WTC11 (cell line): ENCODE results near the gene TBC1D22B. TPM values are rescaled to one million over a fixed set of nuclear protein-coding genes. Genes with fewer than 3 reads are reported as not detected.

Experiments used
- ATAC-seq: fragments of 200-7000 bp; cut with Tn5 transposase; 2 replicates; pipeline ENCODE4 v1.10.0; 2021; ENCODE audit warnings: mild to moderate bottlenecking, moderate library complexity
- CTCF ChIA-PET: fragments of 300-600 bp; sonication (Branson Sonifier 250); formaldehyde crosslinking; loops from one replicate; lab custom pipeline; 2021; ENCODE audit warnings: antibody characterized with exemption; lab: Charles Lee
- POLR2A ChIA-PET: fragments of 350-600 bp; sonication (Branson Sonifier 250); formaldehyde crosslinking; loops from one replicate; lab custom pipeline; 2021; ENCODE audit warnings: antibody characterized with exemption; lab: Charles Lee
- DNase-seq: peaks from one replicate; pipeline ENCODE4 v3.0.0; 2021; ENCODE audit warnings: low spot score
- H3K27ac Mint-ChIP-seq: 2 replicates; pipeline ENCODE4 v1.8.0; 2021; ENCODE audit warnings: mixed read lengths
- H3K27me3 Mint-ChIP-seq: 2 replicates; pipeline ENCODE4 v1.8.0; 2021; ENCODE audit warnings: low read depth, mild to moderate bottlenecking, moderate library complexity, mixed read lengths
- H3K36me3 Mint-ChIP-seq: 2 replicates; pipeline ENCODE4 v1.8.0; 2021; ENCODE audit warnings: mixed read lengths
- H3K4me1 Mint-ChIP-seq: 2 replicates; pipeline ENCODE4 v1.8.0; 2022; ENCODE audit warnings: mixed read lengths
- H3K4me3 Mint-ChIP-seq: 2 replicates; pipeline ENCODE4 v1.8.0; 2021; ENCODE audit warnings: mild to moderate bottlenecking, moderate library complexity, mixed read lengths
- H3K9me3 Mint-ChIP-seq: 2 replicates; pipeline ENCODE4 v1.8.0; 2021; ENCODE audit warnings: mixed read lengths
- ARID4B ChIP-seq: sonication (generic); formaldehyde crosslinking; IDR thresholded peaks from 2 replicates; pipeline ENCODE4 v1.8.0; 2023; ENCODE audit warnings: missing genetic modification reagents, mild to moderate bottlenecking, borderline replicate concordance
- CREM ChIP-seq: sonication (generic); formaldehyde crosslinking; IDR thresholded peaks from 2 replicates; pipeline ENCODE4 v1.8.1; 2022; ENCODE audit warnings: mild to moderate bottlenecking, missing genetic modification reagents, moderate library complexity
- E2F1 ChIP-seq: sonication (generic); formaldehyde crosslinking; IDR thresholded peaks from 2 replicates; pipeline ENCODE4 v1.8.0; 2022; ENCODE audit warnings: mild to moderate bottlenecking, missing genetic modification reagents
- E2F5 ChIP-seq: sonication (generic); formaldehyde crosslinking; IDR thresholded peaks from 2 replicates; pipeline ENCODE4 v1.8.1; 2022; ENCODE audit warnings: mild to moderate bottlenecking, moderate library complexity, missing genetic modification reagents
- EMX1 ChIP-seq: fragments of 250-450 bp; sonication (Bioruptor Pico); IDR thresholded peaks from 2 replicates; pipeline ENCODE4 v1.8.0; 2021; ENCODE audit warnings: mild to moderate bottlenecking
- GRHL2 ChIP-seq: fragments of 250-450 bp; sonication (Bioruptor Pico); IDR thresholded peaks from 2 replicates; pipeline ENCODE4 v1.8.0; 2022; ENCODE audit warnings: mild to moderate bottlenecking, moderate library complexity; ENCODE audit not compliant: insufficient replicate concordance, severe bottlenecking
- HMGXB4 ChIP-seq: sonication (generic); formaldehyde crosslinking; IDR thresholded peaks from 2 replicates; pipeline ENCODE4 v1.8.1; 2023; ENCODE audit warnings: mild to moderate bottlenecking, moderate library complexity, missing genetic modification reagents
- IRF2 ChIP-seq: sonication (generic); formaldehyde crosslinking; IDR thresholded peaks from 2 replicates; pipeline ENCODE4 v1.8.0; 2022; ENCODE audit warnings: low read depth, missing genetic modification reagents, borderline replicate concordance
- MYBL2 ChIP-seq: sonication (generic); formaldehyde crosslinking; IDR thresholded peaks from 2 replicates; pipeline ENCODE4 v1.8.1; 2023; ENCODE audit warnings: mild to moderate bottlenecking, moderate library complexity, missing genetic modification reagents
- NR1H2 ChIP-seq: sonication (generic); formaldehyde crosslinking; IDR thresholded peaks from 2 replicates; pipeline ENCODE4 v1.9.0; 2021; ENCODE audit warnings: mild to moderate bottlenecking, moderate library complexity, missing genetic modification reagents
- NR2C2 ChIP-seq: sonication (generic); formaldehyde crosslinking; IDR thresholded peaks from 2 replicates; pipeline ENCODE4 v1.8.0; 2022; ENCODE audit warnings: mild to moderate bottlenecking, missing genetic modification reagents
- PRRX2 ChIP-seq: fragments of 250-450 bp; sonication (Bioruptor Pico); IDR thresholded peaks from 2 replicates; pipeline ENCODE4 v1.8.0; 2021; ENCODE audit warnings: mild to moderate bottlenecking
- TCF7 ChIP-seq: sonication (generic); formaldehyde crosslinking; IDR thresholded peaks from 2 replicates; pipeline ENCODE4 v1.8.0; 2022; ENCODE audit warnings: mild to moderate bottlenecking, low read depth, missing genetic modification reagents, moderate library complexity
- TEAD4 ChIP-seq: sonication (generic); formaldehyde crosslinking; IDR thresholded peaks from 2 replicates; pipeline ENCODE4 v1.8.0; 2022; ENCODE audit warnings: mild to moderate bottlenecking, missing genetic modification reagents
- USF1 ChIP-seq: sonication (generic); formaldehyde crosslinking; IDR thresholded peaks from 2 replicates; pipeline ENCODE4 v1.8.0; 2022; ENCODE audit warnings: mild to moderate bottlenecking, missing genetic modification reagents
- USF2 ChIP-seq: sonication (generic); formaldehyde crosslinking; IDR thresholded peaks from 2 replicates; pipeline ENCODE4 v1.8.1; 2023; ENCODE audit warnings: mild to moderate bottlenecking, missing genetic modification reagents, moderate library complexity
- ZBTB21 ChIP-seq: sonication (generic); formaldehyde crosslinking; IDR thresholded peaks from 2 replicates; pipeline ENCODE4 v1.8.1; 2023; ENCODE audit warnings: mild to moderate bottlenecking, missing genetic modification reagents, borderline replicate concordance
- ZNF263 ChIP-seq: sonication (generic); formaldehyde crosslinking; IDR thresholded peaks from 2 replicates; pipeline ENCODE4 v1.8.1; 2022; ENCODE audit warnings: low read depth, mild to moderate bottlenecking, moderate library complexity, missing genetic modification reagents
- ZNF423 ChIP-seq: fragments of 250-450 bp; sonication (Bioruptor Pico); IDR thresholded peaks from 2 replicates; pipeline ENCODE4 v2.1.2; 2022; ENCODE audit warnings: mild to moderate bottlenecking, moderate library complexity
- total RNA-seq: library from RNA; stranded (reverse); gene quantifications from 3 replicates; pipeline ENCODE4 v1.2.3, GENCODE V29; 2021

Gene TBC1D22B
- total RNA-seq, 1 experiment from 2014 or later: 16.4 TPM

GRCh38 chr6:37208793-37209192, 48.8 kb upstream of the TBC1D22B start:
- CTCF ChIA-PET: interaction anchor here (0.5 to 20.2 kb wide), 10 partner anchors 8 to 295 kb away, joined by 3 to 537 read pairs (median 8); partner anchors contain the start of gene PIM1
- Mint-ChIP-seq H3K36me3 (no peaks in the 10 kb centered on the region), H3K27me3 (peaks cover 3% of the 10 kb centered on the region; the same call in 1 of the 2 replicates), H3K4me1 (peaks cover 5% of the 10 kb centered on the region; the same call in 1 of the 2 replicates), H3K27ac (no peak overlapping the region), H3K4me3 (no peak overlapping the region), H3K9me3 (no peaks in the 10 kb centered on the region)
- POLR2A ChIA-PET: no interaction called here
- TF ChIP-seq ZBTB21 (CRISPR knock-in tag) (no peak), ZNF423 (CRISPR knock-in tag) (no peak), ZNF263 (CRISPR knock-in tag) (no peak), USF2 (CRISPR knock-in tag) (no peak), TCF7 (CRISPR knock-in tag) (no peak), CREM (CRISPR knock-in tag) (no peak), GRHL2 (no peak), USF1 (CRISPR knock-in tag) (no peak), E2F5 (no peak), NR2C2 (CRISPR knock-in tag) (no peak), NR1H2 (CRISPR knock-in tag) (no peak), E2F1 (no peak), ARID4B (no peak), MYBL2 (CRISPR knock-in tag) (no peak), EMX1 (CRISPR knock-in tag) (no peak), IRF2 (CRISPR knock-in tag) (no peak), TEAD4 (CRISPR knock-in tag) (no peak), PRRX2 (no peak), HMGXB4 (no peak)
- DNase-seq (no peak), ATAC-seq (no peak)
